ENCODE data around the gene NIFK.
"Not testable (repeated sequence)": the region's sequence is repeated elsewhere in the genome, so short reads cannot be mapped to it uniquely, and the experiment has no call there.

NIFK gene

GRCh38 chr2:121690572-121690971 is 46.1 kb downstream of the NIFK start:
- DNase-seq, result not testable (repeated sequence)

- no peak for DNase-seq
Measured at GRCh38 chr2:121690095-121690494, 46.6 kb downstream of the NIFK start.

GRCh38 chr2:121689356-121689755 is 47.3 kb downstream of the NIFK start:
- DNase-seq, result no peak

- no peak for DNase-seq
Measured at GRCh38 chr2:121688820-121689219, 47.9 kb downstream of the NIFK start.

- no peak for DNase-seq
Measured at GRCh38 chr2:121686902-121687301, 49.8 kb downstream of the NIFK start.

GRCh38 chr2:121686218-121686617 is 50.5 kb downstream of the NIFK start:
- DNase-seq, result no peak

GRCh38 chr2:121682396-121683298 is 54.0 kb downstream of the NIFK start:
- no peak for DNase-seq

GRCh38 chr2:121677855-121678254 is 58.8 kb downstream of the NIFK start:
- no peak for DNase-seq

All from RPMI8226 (cell line).